ENCODE measurements around the gene PRDM11. TPM values are rescaled to one million over a fixed set of nuclear protein-coding genes. Genes with fewer than 3 reads are reported as not detected.

Gene PRDM11
- total RNA-seq, 2 donors from 2014 or later = 4.1 to 8.3 TPM

DNA sequence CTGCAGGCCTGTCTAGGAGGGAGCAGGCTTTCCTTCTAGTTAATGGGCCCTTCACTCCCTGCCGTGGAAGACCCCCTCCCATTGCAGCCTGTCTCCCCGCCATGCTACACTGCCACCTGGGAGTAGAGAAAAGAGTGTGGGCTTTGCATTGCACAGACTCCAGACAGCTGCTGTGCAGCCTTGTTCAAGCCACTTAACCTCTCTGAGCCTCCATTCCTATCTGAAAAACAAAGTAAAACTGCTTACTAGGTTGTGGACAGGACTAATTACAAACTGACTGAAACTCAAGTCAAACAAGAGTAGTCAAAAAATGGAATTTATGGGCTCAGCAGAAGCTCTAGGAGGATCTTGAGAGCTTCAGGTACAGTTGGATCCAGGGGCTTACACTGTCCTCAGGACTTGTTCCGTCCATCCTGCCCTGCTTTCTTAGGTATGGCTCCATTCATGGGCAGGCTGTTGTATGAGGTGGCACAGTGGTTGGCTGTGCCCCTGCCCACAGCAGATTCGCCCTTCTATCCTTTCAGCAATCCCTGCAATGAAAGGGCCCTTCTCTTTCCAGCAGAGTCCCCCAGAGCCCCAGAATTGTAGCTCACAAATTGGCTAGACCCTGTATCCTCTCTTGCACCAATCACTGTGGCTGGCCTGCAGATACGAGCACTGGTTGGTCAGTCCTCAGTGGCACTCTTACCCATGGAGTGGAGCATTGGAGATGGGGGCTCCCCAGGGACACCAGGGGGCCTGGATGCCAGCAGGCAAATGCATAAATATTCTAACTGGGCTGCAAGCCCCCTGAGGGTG lies 19.6 kb downstream of the PRDM11 start:
- Histone ChIP-seq H3K4me1 (no peaks in the 10 kb centered on the region), H3K36me3 (no peaks in the 10 kb centered on the region), H3K9me3 (no peaks in the 10 kb centered on the region), H3K27ac (no peak overlapping the region), H3K9ac (ENCODE audit: low read depth in 2 of 2, low read length in 2 of 2) (no peak overlapping the region), H3K27me3 (no peaks in the 10 kb centered on the region), H3K4me3 (no peak overlapping the region)
- TF ChIP-seq, protein P1, sequence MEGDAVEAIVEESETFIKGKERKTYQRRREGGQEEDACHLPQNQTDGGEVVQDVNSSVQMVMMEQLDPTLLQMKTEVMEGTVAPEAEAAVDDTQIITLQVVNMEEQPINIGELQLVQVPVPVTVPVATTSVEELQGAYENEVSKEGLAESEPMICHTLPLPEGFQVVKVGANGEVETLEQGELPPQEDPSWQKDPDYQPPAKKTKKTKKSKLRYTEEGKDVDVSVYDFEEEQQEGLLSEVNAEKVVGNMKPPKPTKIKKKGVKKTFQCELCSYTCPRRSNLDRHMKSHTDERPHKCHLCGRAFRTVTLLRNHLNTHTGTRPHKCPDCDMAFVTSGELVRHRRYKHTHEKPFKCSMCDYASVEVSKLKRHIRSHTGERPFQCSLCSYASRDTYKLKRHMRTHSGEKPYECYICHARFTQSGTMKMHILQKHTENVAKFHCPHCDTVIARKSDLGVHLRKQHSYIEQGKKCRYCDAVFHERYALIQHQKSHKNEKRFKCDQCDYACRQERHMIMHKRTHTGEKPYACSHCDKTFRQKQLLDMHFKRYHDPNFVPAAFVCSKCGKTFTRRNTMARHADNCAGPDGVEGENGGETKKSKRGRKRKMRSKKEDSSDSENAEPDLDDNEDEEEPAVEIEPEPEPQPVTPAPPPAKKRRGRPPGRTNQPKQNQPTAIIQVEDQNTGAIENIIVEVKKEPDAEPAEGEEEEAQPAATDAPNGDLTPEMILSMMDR (IDR thresholded peaks at IDR 0.05) = no peak
- intact Hi-C loops (cut with DNase I) = no loop called here
- no peak for DNase-seq

DNA sequence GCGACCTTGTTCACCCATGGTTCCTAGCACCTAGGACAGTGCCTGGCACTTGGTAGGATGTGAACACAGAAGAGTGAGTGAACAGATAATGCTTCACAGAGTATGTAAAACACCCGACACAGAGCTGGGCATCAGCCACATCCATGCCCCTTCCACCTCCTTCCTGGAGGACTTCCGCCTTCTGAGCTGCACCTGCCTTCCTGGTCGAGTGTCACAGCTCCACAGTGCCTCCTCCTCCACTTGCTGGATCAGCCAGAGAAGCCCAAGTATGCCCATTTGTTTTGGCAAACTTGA lies 20.1 kb downstream of the PRDM11 start:
- Histone ChIP-seq H3K4me1 (no peaks in the 10 kb centered on the region), H3K9ac (ENCODE audit: low read depth in 2 of 2, low read length in 2 of 2) (no peak overlapping the region), H3K4me3 (no peak overlapping the region), H3K27me3 (no peaks in the 10 kb centered on the region), H3K27ac (no peak overlapping the region), H3K9me3 (no peaks in the 10 kb centered on the region), H3K36me3 (no peaks in the 10 kb centered on the region)
- no peak for DNase-seq
- TF ChIP-seq, protein P1 (IDR thresholded peaks at IDR 0.05) = no peak
- intact Hi-C loops (cut with DNase I) = no loop called here

DNA sequence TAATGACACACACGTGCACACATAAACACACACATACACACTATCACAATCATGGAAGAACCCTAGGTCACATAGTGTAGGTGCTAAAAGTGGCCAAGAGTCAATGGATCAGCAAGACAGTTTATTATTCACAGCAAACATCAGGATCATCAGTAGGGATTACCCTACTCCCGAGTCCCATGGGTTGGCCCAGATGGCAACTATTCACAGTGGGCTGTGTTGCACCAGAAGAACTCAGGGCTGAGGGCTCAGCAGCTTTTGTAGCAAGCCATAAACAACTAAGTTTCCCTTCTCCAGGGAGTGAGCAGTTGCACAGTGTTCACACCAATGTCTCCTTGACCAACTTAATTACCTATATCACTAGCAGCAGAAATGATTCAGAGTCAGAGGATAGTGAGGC lies 20.8 kb downstream of the PRDM11 start:
- Histone ChIP-seq H3K27me3 (no peaks in the 10 kb centered on the region), H3K4me3 (no peak overlapping the region), H3K9me3 (no peaks in the 10 kb centered on the region), H3K9ac (ENCODE audit: low read depth in 2 of 2, low read length in 2 of 2) (no peak overlapping the region), H3K27ac (no peak overlapping the region), H3K4me1 (no peaks in the 10 kb centered on the region), H3K36me3 (no peaks in the 10 kb centered on the region)
- no peak for DNase-seq
- intact Hi-C loops (cut with DNase I) = no loop called here
- TF ChIP-seq, protein P1 (IDR thresholded peaks at IDR 0.05) = no peak

DNA sequence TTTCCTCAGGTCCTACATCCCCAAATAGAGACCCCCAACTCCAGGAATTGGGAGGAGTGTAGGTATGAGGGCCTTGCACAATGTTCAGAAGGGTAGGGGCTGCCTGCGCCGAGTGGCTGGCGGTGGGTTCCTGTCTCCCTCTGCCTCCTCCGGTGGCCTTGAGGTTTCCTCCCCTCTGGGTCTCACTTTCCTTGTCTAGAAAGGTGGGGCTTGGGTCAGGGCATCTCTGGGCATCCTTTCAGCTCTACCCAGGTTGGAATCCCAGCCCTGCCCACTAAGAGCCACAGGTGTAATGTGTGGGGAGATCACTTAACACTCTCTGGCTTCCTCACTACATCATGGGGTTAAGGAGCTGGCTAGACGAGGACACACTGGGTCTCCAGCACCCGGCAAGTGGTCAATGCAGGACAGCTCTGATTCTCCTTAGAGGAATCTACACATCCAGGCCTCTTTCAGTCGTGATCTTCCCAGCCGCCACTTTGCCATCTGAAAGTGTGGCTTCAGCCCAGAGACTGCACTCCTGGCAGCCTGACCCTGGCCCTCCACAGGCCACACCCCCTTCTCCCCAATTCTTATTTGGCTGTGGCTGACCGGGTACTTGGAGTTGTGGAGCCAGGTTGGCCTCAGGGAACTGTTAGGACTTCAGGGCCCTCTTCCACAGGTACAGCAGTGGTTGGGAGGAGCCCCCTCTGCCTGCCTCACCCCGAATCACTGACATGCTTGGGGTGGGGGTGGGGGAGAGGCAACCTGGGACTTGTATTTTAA lies 22.1 kb downstream of the PRDM11 start:
- intact Hi-C loops (cut with DNase I) = no loop called here
- Histone ChIP-seq H3K27me3 (no peaks in the 10 kb centered on the region), H3K4me3 (no peak overlapping the region), H3K4me1 (no peaks in the 10 kb centered on the region), H3K27ac (no peak overlapping the region), H3K36me3 (no peaks in the 10 kb centered on the region), H3K9me3 (no peaks in the 10 kb centered on the region), H3K9ac (ENCODE audit: low read depth in 2 of 2, low read length in 2 of 2) (no peak overlapping the region)
- DNase-seq = no peak
- TF ChIP-seq, protein P1 (IDR thresholded peaks at IDR 0.05) = no peak

DNA sequence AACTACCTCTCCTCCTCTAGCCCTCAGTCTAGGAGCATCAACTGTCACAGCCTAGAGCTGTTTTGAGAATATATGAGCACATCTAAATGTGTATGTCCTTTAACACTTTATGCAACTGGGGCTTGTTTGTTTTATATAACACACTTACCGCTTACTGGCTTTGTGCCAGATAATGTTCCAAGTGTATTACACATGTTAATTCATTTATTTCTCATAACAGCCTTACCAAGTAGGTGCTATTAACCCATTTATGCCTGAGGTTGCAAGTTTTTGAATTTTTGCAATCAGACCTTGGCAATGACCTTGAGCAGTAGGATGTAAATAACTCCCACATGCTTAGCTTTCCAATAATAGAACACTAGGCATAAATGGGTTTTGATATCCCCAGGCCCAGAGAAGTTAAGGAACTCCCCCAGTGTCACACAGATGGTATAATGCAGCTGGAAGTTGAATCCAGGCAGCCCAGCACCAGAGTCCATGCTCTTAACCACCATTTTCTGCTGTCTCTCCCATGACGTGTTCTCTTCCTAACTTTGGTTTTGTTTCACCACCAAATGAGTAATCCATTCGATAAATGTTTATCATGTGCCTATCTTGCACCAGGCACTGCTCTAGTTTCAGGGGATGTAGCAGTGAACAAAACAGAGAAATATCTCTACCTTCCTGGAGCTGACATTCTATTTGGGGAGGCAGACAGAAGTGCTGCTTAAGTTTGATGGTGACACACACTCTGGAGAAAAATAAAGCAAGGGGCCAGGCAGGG lies 23.1 kb downstream of the PRDM11 start:
- no peak overlapping the region for H3K4me3 ChIP-seq
- H3K9me3 ChIP-seq = no peaks in the 10 kb centered on the region
- H3K27me3 ChIP-seq = no peaks in the 10 kb centered on the region
- no peaks in the 10 kb centered on the region for H3K4me1 ChIP-seq
- no peak overlapping the region for H3K9ac ChIP-seq (ENCODE audit: low read depth in 2 of 2, low read length in 2 of 2)
- no peaks in the 10 kb centered on the region for H3K36me3 ChIP-seq
- no peak for DNase-seq
- intact Hi-C loops (cut with DNase I) = no loop called here
- TF ChIP-seq, protein P1 (IDR thresholded peaks at IDR 0.05) = no peak
- H3K27ac ChIP-seq = no peak overlapping the region
